H1 (cell line): ENCODE measurements around the gene NAV2. TPM values are rescaled to one million over a fixed set of nuclear protein-coding genes. Genes with fewer than 3 reads are reported as not detected.

ENCODE experiments used
- E2F6 ChIP-seq: IDR thresholded peaks from 2 replicates; pipeline ENCODE4 v1.6.1; 2012; ENCODE audit warnings: inconsistent platforms
- EZH2 ChIP-seq: fragments of 200-600 bp; sonication (generic); IDR thresholded peaks from 2 replicates; pipeline ENCODE4 v1.7.1; 2012; ENCODE audit warnings: low read depth, mild to moderate bottlenecking, moderate library complexity, low read length, inconsistent platforms; ENCODE audit not compliant: severe bottlenecking
- KDM4A ChIP-seq: IDR thresholded peaks from one replicate; pipeline ENCODE4 v1.7.1; 2012; ENCODE audit warnings: low read depth, mild to moderate bottlenecking, moderate library complexity, low read length, inconsistent platforms; ENCODE audit not compliant: severe bottlenecking
- MAFK ChIP-seq: IDR thresholded peaks from 2 replicates; pipeline ENCODE4 v1.6.1; 2012; ENCODE audit warnings: low read depth, mild to moderate bottlenecking, improper control_type of control experiment, low read length
- RNF2 ChIP-seq: fragments of 200-900, 300-1000 bp; sonication (generic); IDR thresholded peaks from 2 replicates; pipeline ENCODE4 v1.7.1; 2016; ENCODE audit warnings: borderline replicate concordance, low read depth, mild to moderate bottlenecking, antibody characterized with exemption, low read length; ENCODE audit not compliant: poor library complexity, severe bottlenecking; ENCODE audit errors: missing control alignments
- polyA plus RNA-seq, 7 experiments: library from polyadenylated mRNA; depleted of rRNA in 3 of 7; stranded (reverse) in 5 of 7; unstranded in 2 of 7; fragments of >200 nt in 5 of 7; fragments of 200-250 nt in 2 of 7; gene quantifications; 1 replicate in 5 of 7; 2 replicates in 1 of 7; 4 replicates in 1 of 7; pipeline versions ENCODE4 v1.2.1 to v1.2.3, GENCODE V29; 2011 to 2013; ENCODE audit warnings: missing spikeins in 2 of 7, mixed read lengths in 2 of 7
- total RNA-seq: library from RNA; stranded (reverse); fragmentation: NEBNext Ultra II Directional; extraction: Animal tissue kit (Norgen Biotek cat#: 25700); gene quantifications from 2 replicates; pipeline ENCODE4 v1.2.1, GENCODE V29; 2021

NAV2 gene
- total and polyA plus RNA-seq, 2 of the 8 experiments (the other 6 are each of a cell fraction or from before 2014, with no cell fraction given): 35.6 to 73.6 TPM

- no peak for TF ChIP-seq E2F6
- no peak for TF ChIP-seq KDM4A
- no peak for TF ChIP-seq MAFK
- no peak for TF ChIP-seq RNF2
- no peak for TF ChIP-seq EZH2
- TF ChIP-seq, all 59 proteins: peak for 0
Observed at GRCh38 chr11:20002312-20003216, 289.9 kb downstream of the NAV2 start (continued).
